NCI-H748 (cell line): Measurements from ENCODE around the gene C19orf38.

Experiments
- DNase-seq: peaks from one replicate; lab custom pipeline; 2025; ENCODE audit not compliant: unreplicated experiment; lab: John Stamatoyannopoulos, UW

Gene C19orf38, protein sequence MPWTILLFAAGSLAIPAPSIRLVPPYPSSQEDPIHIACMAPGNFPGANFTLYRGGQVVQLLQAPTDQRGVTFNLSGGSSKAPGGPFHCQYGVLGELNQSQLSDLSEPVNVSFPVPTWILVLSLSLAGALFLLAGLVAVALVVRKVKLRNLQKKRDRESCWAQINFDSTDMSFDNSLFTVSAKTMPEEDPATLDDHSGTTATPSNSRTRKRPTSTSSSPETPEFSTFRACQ

DNA sequence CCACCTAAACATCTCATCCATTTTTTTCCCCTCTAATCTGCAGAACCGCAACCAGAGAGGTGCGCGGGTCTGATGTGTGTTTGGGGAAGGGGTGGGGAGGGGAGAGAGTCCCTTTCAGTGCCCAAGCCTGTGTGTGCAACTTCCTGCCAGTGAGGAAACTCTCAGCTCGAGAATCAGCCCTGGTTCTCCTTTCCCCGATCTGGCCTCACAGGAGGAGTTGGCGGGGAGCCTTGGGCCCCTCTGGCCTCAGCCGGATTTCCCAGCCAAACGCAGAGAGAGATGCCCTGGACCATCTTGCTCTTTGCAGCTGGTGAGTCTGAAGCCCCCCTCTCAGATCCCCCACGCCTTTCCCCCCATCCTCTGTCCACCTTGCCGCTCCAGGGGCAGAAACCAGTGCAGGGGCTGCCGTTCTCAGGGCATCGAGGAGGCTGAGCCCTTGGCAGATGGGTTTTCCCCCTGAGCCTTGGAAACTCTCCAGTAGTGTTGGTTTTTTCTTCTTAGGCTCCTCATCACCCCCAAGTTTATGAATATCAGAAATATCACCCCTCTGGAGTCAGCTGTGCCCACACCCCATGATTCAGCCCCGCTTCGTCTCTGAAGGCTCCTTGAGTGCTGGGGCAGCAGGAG, at the start of gene C19orf38:
C19orf38 (plus strand) TSS at position 186 of the 627 bp plus-strand sequence; CDS start at position 280, 94 bp downstream.
- no peak for DNase-seq

DNA sequence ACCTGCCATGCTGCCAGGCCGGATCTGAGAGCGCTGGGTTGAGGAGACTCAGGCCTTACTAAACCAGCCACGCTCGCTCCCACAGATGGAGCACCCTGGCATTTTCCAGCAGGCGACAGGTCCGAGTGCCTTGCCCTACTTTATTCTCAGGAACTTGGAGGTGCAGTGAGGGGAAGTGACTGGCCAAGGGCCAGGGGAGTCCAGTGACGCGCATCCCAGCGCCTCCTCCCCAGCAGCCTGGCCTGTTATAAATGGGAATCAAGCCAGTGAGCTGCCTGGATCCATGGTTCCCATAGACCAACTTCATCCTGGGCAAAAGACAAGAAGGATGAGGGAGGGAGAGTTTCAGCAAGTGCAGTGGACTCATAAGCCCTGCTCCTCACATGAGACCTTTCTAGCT, 47.7 kb upstream of the C19orf38 start:
- DNase-seq = no peak

DNA sequence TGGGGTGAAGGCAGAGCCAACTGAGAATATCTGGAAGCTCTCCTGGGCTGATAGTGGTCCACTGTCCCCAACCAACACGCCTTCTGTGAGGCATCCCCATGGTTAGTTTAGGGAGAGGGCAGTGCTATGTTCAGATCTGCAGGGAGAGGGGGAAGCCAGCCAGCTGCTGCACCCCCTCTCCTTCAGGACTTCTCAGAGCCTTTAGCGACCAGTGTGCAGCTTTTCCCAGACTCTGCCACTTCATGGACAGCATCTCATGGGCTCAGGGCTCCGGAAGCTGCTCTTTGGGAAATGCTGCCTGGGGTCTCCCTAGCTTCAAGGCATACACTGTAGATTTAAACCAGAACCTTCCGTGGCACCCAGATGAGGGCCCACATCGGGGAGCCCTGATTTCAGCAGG, 45.7 kb upstream of the C19orf38 start:
- DNase-seq = no peak

DNA sequence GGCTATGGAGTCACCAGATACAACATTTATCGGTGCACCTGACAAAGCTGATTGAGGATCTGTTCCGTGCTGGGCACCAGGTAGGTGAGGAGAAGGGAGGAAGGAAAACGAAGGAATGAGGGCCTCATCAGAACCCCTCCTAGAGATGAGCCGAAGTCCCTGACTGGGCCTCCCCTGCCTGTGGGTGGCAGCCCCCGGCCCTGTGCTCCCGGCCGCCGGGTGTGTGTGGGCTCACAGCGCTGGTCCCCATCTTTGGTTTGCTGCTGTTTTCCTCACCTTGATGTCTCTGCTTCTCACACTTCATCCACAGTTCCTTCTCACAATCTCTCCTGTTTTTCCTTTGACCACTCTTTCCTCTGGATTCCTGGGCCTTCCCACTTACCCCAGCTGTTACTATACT, 45.0 kb upstream of the C19orf38 start:
- DNase-seq = no peak

DNA sequence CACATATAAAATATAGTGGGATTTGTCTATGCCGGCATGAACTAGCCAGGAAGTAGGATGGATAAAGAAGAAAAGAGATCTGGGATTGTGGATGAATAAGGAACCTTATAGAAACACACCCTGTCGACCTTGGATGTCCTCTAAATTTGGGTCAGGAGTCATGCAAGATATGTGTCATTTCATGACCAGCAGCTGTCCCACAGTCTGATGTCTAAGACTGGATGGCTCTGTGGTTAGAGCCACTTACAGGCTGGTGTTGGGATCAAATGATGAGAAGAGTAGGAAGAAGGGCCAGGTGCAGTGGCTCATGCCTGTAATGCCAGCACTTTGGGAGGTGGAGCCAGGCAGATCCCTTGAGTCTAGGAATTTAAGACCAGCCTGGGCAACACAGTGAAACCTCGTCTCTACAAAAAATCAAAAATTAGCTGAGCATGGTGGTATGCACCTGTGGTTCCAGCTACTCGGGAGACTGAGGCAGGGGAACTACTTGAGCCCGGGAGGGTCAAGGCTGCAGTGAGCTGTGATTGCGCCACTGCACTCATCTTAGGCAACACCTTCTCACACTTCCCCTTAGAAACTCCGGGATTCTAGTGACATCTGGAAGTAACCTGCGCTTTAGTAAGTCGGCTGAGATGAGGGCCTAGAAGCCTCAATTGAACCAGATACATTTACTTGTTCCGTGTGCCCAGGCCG, 43.0 kb upstream of the C19orf38 start:
- no peak for DNase-seq

DNA sequence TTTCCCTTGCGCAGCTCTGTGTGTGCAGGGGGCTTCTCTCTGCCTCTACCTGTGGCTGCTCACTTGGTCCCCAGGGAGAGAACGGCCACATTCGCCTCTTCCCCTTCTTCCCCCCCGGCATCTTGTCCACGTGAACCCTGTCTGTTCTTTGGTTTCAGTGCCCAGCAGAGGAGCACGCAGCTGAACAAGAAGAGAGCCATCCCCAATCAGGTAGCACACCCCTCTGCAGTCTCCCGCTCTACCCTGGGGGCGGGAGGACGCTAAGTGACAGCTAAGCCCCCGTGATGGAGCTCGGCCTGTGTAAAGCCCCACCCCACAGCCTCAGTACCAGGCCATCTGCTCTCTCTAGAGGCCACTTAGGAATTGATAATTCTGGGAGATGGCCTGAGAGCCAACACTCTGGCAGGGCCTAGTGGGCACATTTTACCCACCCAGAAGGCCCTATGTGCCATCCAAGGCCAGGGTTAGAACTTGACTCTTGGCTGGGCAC, 42.4 kb upstream of the C19orf38 start:
- DNase-seq = no peak

DNA sequence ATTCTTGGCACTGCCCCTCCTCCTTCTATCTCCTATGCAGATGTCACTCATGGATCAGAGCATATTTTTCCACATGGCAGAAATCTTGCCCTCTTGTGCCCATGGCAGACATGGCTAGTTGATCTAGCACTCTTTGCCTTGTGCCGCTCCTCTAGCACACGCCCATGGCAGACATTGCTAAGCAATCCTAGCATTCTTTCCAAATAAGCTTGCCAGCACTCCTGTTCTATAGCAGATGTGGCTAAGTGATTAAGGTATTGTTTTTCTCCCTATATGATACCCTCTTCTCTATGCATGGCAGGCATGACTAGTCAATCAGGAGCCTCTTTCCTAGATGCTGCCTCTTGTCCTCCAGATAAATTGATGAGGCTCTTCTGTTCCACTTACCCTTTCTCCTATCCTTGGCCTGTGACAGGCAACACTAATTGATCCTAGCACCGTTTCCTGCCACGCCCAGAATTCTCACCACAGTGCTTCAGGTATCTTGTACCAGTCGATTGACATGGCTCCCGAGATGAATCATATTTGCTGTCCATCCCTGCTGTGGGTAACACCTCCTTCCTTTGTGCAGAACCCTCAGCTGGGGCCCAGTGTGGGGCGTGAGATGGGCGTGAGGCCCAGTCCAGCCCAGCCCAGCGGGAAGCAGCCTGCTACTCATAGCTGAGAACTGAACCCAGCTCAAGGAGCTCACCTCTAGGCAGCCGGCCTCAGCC, 39.1 kb upstream of the C19orf38 start:
- peak; percentile 17 for DNase-seq

DNA sequence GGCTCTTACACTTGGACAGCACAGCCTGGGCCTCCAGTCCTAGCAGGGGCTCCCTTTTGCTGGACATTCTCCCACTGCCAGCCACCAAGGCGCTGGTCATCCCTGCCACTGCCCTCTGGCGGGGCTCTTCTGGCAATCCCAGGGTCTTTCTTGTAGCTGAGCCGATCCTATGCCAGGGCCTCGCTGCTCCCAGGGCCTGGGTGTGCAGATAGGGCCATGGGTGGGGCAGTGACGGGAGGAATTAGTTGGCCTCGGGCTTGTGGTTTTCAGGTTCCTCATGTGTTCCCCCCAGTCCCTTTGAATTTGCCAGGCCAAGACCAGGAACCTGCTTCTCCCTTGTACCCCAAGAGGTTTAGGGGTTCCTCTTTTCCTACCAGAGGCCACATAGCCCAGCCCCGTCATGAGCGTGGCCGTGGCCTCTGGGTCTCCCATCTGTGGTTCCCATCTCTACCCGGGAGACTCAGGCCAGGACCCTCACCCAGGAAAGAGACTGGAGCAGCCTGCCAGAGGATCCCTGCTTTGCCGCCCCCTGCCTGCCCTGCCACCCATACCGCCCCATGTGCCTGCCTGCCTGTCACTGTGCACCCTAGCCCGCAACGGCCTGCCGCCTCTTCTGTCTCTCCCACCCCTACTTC, 38.4 kb upstream of the C19orf38 start:
- DNase-seq = no peak

DNA sequence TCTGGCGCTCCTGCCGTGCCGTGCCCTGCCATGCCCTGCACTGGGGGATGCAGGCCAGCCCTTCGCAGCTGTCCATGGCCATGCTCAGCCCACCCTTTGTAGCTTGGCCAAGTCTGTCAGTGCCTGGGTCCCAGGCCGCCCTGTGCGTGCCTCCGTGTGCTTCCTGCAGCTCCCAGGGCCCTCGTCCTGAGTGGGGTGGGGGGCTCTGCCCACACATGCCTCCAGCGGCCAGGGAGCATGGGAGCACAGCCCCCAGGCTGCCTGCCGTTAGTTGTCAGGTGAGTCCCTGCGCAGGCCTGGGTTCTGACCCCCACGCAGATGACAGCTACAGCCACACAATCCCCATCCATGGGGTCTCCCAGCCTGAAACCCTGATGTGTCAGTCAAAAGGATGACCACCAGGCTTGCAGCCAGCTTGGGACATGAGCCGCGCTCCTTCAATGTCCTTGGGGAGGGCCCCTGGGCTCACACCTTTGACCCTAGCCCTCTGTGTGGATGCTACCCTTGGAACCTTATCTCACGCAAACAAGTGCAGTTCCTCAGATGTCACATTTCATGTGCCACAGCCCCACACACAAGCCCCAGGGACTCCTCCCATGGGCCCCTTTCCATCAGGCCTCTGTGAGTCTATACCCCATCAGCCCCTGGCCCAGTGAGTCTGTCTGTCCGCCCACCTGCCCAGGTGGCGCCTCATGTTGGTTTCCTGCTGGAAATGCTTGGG, 36.7 kb upstream of the C19orf38 start:
- DNase-seq = no peak

DNA sequence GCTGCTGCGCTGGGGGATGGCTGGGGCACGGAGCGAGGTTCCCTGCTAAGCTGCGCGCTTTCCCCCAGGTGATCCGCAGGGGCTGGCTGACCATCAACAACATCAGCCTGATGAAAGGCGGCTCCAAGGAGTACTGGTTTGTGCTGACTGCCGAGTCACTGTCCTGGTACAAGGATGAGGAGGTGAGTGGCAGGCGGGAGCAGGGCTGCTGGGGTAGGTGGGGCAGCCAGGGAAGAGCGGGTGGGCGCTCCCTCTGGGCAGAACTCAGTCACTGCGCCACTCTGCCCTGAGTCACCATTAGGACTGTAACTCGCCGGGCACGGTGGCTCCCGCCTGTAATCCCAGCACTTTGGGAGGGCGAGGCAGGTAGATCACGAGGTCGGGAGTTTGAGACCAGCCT, 36.0 kb upstream of the C19orf38 start:
- no peak for DNase-seq

DNA sequence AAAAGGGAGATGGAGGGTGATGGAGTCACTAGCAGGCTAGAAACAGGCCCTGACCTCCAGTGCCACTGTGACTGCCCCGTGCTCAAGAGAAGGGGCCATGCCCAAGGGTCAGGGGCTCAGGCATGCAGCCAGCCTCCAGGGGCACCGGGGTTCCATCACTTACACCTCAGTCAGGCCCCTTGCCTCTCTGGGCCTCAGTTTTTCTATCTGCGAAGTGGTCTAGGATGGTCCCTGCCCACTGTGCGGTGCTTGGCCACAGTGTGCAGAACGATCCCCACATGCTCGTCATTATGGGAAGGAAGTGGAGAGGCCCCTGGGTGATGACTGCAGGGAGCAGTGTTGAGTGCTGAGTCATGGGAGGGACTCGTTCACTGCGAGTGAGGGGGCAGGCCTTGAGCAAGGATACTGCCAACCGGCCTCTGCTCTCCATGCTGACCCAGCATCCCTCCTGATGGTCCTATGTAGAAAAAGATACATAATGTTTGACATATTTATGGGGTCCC, 35.3 kb upstream of the C19orf38 start:
- no peak for DNase-seq

DNA sequence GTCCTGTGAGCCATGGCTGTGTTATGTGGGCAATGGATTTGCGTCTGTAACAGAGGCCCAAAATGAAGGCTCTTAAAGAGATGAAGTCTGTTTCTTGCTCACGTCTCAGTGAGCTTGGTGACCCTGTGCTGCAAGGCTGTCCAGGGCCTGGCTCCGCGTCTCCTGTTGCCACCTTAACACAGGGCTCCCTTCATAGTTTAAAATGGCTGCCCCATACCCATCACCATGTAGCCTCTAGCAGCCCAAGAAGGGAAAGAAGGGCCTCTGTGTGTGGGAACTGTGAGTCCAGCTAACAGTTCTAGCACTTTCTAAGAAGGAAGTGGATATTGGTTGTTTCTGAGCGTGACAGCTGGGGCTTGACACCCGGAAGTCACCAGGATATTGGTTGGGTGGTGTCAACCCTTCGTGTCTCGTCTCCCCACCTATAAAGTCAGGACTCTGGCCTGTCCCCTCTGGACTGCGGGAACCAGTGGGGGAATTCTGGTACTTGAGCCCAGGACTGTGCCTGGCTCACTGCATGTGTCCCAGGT, 33.1 kb upstream of the C19orf38 start:
- no peak for DNase-seq

DNA sequence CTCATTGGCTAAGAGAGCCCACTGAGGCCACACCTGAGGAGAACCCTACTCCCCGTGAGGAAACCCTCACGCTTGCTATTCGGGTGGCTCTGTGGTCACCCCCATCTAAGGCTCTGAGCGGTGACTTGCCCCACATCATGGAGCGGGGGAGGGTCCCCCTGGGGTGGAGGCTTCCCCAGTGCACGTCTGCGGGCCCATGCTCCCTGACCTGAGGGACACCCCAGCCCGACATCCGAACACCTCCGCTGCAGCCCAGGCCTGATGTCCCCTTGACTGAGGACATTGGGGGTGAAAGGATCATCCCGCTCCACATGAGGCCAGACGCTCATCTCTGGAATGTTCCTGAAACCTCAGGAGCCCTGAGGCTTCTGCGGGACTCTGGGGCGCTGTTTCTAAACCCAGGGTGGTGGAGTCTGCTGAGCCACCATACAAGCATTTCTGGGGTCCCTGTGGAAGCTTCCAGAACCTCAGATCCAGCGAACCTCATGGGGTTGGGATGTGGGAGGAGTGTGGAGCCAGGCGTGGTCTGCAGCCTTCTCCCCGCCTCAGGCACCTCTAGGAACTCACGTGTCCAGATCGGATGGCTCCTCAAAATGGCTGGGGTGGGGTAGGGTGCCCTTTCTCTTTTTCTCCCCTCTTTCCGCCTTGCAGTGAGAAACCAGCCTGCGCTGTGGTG, 32.1 kb upstream of the C19orf38 start:
- no peak for DNase-seq

DNA sequence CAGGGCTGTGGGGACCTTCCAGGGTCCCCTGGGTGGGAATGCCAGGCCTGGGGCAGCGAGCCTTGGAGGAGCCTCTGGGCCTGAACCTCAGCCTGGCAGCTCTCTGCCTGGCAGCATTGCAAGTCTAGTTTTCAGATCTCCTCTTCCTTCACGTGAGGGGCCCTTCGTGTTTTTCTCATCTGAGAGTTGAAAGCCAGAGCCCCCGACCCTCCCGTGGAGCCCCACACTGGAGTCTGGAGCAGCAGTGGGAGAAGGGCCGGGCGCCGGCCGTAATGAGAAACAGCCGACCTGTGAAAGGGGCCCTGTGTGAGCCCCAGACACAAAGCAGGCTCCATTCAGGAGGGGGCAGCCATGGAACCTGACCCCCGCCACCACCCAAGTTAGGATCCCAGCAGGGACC, 31.5 kb upstream of the C19orf38 start:
- no peak for DNase-seq

DNA sequence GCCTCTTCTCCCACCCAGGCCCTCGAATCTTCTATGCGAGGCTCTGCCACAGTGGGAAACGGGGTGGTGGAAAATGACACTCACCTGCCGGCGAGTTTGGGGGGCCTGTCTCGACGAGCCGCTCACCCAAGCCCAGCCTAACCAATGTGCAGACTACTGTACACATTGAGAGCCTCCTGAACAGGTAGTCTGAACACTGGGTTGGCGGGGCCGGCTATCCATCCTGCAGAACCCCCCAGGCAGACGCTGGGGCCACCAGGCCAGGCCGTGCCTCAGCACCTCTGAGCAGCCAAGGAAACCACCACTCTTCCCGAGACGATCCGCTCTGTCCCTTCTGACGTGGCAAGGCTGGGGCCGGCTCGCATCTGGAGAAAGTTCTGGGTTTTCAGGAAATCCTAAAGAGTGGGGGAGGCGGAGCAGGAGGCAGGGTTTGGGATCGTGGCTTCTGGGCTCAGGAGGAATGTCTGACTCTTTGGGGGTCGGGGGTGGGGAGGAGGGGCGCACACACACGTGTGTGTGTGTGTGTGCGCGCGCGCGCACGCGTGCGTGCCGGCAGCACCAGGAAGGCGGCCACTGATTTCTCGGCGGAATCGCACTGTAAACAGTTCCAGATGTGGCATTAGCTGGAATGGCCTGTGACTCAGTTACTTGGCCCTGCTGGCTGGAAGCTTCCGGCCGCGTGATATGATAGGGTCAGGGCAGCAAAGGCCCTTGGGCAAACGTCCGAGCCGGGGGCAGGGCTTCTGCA, 30.8 kb upstream of the C19orf38 start:
- no peak for DNase-seq

DNA sequence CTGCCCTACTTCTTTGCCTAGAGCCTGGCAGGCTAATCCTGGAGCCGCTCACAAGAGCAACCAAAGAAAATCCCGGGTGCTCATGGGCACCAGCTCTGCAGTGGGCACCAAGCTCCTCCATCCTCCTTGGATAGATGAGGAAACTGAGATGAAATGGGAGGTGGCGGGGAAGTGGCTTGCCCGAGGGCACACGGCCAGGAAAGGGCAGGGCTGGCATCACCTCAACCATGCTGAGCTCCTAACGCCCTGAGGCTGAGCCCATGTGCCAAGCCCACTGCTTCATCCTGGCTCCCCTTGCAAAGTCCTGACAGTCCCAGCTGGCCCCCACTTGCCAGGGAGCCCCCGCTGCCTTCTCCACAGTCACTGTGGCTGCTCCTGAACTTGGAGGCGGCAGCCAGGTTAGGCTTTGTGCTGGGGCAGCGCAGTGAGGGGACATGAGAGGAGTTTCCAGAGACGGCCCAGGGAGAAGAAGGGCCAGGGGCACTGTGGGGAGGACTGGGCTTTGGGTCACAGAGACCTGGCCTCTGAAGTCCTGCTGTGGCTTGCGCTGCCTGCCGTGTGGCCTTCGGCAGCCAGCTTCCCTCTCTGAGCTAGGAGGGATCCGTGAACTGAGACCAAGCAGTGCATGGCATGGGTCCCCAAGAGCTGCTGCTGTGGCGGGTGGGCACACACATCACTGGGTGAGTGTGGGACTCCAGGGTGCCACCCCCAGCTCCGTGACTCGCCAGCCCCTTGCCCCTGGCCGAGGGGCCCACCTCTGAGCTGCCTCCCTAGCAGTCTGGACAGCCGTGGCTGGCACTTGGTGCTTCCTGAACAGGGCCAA, 29.7 kb upstream of the C19orf38 start:
- DNase-seq = no peak

DNA sequence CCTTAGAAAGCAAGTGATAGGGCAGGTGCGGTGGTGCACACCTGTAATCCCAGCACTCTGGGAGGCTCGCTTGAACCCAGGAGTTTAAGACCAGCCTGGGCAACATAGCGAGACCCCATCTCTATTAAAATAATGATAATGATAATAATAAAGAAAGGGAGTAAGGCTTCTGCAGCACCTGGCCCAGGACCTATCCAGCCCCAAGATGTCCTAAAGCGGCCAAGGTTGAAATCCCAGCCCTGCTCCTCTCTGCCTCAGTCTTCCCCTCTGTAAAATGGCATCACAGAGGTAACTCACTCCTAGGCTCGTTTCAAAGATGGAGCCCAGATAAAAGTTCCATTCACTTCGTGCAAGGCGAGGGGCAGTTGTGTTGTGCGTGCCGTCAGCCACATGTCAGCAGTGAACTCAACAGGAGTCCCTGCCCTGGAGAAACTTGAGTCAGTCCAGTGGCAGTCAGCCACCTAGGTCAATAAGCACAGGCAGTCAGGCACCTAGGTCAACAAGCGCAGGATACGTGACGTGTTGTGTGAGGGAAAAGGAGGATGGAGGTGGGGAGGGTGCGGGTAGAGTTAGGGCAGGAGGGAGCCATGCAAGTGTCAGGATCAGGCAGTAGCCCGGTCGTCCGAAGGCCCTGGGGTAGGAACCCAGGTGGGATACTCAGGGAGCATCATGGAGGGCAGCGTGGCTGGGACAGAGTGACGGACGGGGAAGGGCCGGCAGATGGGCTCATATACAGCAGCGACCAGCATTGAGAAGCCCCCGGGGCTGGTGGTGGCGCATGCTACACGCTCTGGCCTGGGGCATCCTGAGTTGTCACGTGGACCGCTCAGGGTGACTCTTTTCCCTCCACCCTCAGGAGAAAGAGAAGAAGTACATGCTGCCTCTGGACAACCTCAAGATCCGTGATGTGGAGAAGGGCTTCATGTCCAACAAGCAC, 28.8 kb upstream of the C19orf38 start:
- DNase-seq = no peak
